ENCODE data around the gene PACRG.
"Not testable (repeated sequence)": the region's sequence is repeated elsewhere in the genome, so short reads cannot be mapped to it uniquely, and the experiment has no call there.

The PACRG gene

GRCh38 chr6:162951164-162951743 lies 223.5 kb downstream of the PACRG start:
- no peak for DNase-seq

GRCh38 chr6:162952423-162952822 lies 224.6 kb downstream of the PACRG start:
- DNase-seq: no peak

- DNase-seq: no peak
Measured at GRCh38 chr6:162957062-162957461, 229.3 kb downstream of the PACRG start.

DNA sequence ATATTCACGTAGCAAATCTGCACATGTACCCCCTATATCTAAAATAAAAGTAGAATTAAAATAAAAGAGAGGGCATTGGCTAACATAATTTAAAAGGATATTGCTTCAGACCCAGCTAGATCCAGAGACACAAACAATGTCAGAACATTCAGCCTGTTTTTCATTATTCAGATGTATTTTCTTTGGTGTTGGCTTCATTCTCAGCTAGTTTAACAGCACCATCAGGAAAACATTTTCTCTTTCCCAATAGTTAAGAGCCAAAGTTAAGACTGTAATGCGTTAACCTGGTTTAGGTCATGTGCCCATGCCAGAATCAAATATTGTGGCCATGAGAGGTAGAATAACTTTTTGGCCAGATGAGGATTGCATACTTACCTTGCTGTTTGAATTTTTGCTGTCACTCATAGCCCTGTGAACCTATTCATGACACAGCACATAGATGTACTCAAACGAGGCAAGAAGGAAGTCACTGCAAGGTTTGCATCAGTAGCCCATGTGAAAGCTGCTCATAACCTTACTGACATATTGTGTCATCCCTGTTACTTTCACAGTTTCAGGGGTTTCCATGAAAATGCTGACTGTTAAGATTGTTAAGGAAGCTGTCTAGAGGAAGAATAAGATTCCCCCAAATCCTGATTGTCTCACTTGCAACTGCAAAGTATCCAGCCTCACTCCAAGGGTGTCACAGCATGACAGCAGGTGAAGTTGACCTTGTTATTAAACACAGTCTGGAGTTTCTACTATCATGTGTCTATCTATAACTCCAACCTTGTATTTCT lies 233.1 kb downstream of the PACRG start:
- DNase-seq: no peak

DNA sequence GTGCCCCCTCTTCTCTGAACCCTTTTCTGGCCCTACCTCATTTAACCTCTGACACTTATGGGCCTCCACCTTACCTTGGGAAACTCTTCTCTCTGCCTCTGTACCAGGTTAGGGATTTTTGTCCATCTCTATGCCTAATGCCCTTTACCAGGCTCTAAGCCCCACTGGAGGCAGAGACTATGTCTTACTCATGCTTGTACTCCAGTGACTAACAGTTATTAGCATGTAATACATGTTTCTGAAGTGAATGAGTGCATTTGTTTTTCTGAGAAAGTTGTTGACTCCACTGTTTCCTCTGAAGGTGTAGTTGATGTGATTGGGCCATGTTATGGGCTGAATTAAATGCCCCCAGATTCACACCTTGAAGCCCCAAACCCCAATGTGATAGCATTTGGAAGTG lies 234.3 kb downstream of the PACRG start:
- no peak for DNase-seq

- no peak for DNase-seq
Measured at GRCh38 chr6:162963861-162964260, 236.1 kb downstream of the PACRG start.

DNA sequence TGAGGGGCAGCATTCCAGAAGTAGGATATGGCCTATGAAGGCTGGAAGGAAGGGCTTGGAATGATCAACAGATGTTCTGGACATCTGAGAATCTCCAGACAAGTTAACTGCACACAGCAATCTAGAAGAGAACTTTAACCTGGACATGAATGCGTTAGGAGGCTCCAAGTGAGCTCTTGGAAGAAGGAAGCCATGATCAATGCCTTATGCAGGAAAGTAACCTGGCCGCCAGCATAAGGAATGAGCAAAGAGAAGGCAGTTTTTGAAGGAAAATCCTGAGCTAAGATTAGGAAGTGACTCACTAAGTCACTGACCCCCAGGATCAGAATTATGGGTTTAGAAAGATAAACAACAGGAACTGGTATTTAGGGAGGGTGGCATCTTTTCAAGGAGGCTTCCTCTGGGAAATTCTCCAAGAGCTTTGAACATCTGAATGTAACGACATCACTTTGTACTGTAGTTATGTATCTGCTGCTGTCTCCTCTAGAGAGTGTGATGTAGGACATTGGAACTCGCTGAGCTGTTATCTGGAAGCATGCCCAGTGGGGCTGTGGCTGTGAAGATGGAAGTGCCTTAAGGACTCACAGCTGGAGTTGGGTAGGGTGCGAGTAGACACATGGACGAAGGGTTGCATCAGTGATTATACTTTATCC lies 236.8 kb downstream of the PACRG start:
- DNase-seq: no peak

DNA sequence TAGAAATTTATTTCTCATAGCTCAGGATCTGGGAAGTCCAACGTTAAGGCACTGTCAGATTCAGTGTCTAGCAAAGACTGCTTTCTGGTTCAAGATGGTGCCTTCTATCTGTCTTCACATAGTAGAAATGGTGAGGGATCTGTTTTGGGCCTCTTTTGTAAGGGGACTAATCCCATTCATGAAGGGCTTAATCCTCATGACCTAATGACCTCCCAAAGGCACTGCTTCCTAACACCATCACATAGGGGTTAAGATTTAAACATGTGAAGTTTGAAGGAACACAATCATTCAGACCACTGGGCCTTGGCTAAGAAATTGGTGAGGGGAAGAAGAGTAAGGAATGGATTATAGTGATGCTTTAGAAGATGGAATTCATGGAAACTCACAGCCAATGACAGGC lies 237.6 kb downstream of the PACRG start:
- DNase-seq: no peak

GRCh38 chr6:162970246-162970645 lies 242.5 kb downstream of the PACRG start:
- no peak for DNase-seq

GRCh38 chr6:162971356-162971755 lies 243.6 kb downstream of the PACRG start:
- no peak for DNase-seq

- no peak for DNase-seq
Measured at GRCh38 chr6:162973151-162973872, 245.5 kb downstream of the PACRG start.

- DNase-seq: no peak
Measured at GRCh38 chr6:162973980-162974379, 246.2 kb downstream of the PACRG start.

GRCh38 chr6:162974685-162975084 lies 246.9 kb downstream of the PACRG start:
- DNase-seq: no peak

DNA sequence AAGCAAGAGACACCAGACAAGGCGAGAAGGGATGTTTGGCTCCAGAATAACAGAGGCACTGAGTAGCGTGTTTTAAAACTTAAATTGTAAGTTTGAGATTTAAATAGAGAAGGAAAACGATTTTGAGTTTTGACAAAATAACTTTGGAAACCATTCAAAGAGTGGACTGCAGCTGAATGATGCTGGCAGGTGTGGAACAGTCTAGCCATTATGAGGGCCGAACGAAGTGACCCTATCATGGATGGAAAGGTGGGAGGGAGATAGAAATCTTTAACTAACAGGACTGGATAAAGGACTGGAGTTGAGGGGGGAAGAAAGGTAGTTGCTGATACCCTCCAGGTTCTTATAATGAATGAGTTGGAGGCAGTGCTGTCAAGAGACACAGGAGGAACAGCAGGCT lies 248.4 kb downstream of the PACRG start:
- no peak for DNase-seq

DNA sequence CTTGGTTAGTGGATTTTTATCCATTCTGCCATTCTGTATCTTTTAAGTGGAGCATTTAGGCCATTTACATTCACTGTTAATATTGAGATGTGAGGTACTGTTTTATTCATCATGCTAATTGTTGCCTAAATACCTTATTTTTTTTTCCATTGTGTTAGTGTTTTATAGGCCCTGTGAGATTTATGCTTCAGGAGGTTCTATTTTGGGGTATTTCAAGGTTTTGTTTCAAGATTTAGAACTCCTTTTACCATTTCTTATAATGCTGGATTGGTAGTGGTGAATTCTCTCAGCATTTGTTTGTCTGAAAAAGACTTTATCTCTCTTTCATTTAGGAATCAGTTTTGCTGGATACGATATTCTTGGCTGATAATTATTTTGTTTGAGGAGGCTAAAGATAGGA lies 255.5 kb downstream of the PACRG start:
- DNase-seq: not testable (repeated sequence)

GRCh38 chr6:162998777-162999176 lies 271.0 kb downstream of the PACRG start:
- DNase-seq: no peak

GRCh38 chr6:162999575-163000285 lies 272.0 kb downstream of the PACRG start:
- no peak for DNase-seq

GRCh38 chr6:163001330-163001729 lies 273.6 kb downstream of the PACRG start:
- no peak for DNase-seq

GRCh38 chr6:163008186-163008585 lies 280.4 kb downstream of the PACRG start:
- no peak for DNase-seq

GRCh38 chr6:163008626-163009025 lies 280.9 kb downstream of the PACRG start:
- no peak for DNase-seq

GRCh38 chr6:163010145-163010544 lies 282.4 kb downstream of the PACRG start:
- no peak for DNase-seq

DNA sequence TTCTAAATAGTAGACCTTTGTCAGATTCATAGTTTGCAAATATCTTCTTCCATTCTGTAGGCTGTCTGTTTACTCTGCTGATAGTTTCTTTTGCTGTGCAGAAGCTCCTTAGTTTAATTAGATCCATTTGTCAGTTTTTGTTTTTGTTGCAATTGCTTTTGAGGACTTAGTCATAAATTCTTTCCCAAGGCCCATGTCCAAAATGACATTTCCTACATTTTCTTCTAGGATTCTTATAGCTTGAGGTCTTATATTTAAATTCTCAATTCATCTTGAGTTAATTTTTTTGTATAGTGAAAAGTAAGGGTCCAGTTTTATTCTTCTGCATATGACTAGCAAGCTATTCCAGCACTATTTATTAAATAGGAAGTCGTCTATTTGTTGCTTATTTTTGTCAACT lies 287.0 kb downstream of the PACRG start:
- no peak for DNase-seq

DNA sequence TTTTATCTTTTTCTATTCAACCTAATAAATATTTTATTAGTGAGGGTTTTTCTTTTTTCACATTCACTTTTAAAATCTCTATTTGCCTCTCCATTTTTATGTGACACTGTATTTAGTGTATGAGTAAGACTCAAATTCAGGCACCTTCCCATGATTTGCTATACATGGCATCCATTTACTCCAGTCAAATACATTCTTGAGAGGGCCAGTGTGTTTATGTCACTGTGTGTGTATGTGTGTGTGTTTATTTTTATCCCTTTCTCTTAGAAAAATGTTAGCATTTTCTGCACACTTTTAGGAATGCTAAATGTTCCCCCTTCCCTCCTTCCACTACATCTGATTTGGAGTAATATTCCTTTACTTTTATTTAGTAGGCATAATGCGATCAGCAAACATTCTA lies 290.0 kb downstream of the PACRG start:
- no peak for DNase-seq
